Transverse colon (tissue), 3 donors: ENCODE results near the gene ZNFX1.

Experiments
- POLR2A ChIP-seq: fragments of 450-650 bp; IDR thresholded peaks from one replicate; pipeline ENCODE4 v1.6.1; 2016; ENCODE audit warnings: antibody characterized with exemption, mild to moderate bottlenecking, moderate library complexity
- TF ChIP-seq, protein P1 (sequence below), 5 experiments: fragments of 200-600 bp in 3 of 5; fragments of 450-650 bp in 2 of 5; sonication (generic) in 3 of 5; IDR thresholded peaks; 1 replicate in 2 of 5; 2 replicates in 3 of 5; pipeline ENCODE4 v1.5.1; 2016 to 2017; ENCODE audit warnings: antibody characterized with exemption in 5 of 5, inconsistent platforms in 3 of 5, mild to moderate bottlenecking in 2 of 5, moderate library complexity in 1 of 5

DNA sequence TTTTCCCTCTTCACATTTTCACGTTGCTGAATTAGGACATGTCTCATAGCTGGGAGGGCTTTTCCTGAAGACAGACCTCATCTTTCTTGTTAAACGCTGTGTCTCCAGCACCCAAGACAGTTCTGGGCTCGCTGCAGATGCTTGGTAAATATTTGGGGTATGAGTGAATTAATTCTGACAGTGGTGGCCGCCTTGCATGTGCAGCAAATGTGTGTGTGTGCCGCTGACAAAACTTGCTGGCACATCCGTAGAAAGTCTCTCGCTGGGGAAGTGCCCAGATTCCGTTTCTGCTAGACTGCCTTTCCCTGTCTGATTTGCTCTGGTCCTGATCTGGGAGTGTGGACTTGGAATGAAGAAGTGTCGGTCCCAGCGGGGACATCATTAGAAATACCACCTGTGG, 48.2 kb upstream of the ZNFX1 start:
- TF ChIP-seq POLR2A: no peak
- TF ChIP-seq, protein P1, sequence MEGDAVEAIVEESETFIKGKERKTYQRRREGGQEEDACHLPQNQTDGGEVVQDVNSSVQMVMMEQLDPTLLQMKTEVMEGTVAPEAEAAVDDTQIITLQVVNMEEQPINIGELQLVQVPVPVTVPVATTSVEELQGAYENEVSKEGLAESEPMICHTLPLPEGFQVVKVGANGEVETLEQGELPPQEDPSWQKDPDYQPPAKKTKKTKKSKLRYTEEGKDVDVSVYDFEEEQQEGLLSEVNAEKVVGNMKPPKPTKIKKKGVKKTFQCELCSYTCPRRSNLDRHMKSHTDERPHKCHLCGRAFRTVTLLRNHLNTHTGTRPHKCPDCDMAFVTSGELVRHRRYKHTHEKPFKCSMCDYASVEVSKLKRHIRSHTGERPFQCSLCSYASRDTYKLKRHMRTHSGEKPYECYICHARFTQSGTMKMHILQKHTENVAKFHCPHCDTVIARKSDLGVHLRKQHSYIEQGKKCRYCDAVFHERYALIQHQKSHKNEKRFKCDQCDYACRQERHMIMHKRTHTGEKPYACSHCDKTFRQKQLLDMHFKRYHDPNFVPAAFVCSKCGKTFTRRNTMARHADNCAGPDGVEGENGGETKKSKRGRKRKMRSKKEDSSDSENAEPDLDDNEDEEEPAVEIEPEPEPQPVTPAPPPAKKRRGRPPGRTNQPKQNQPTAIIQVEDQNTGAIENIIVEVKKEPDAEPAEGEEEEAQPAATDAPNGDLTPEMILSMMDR (IDR thresholded peaks at IDR 0.05): no peak
